NB4 (cell line): Measurements from ENCODE around the gene UCHL1.

Experiments used
- CTCF ChIP-seq: IDR thresholded peaks from one replicate; pipeline ENCODE4 v1.5.1; 2012; ENCODE audit warnings: low read depth, low read length
- POLR2A ChIP-seq: IDR thresholded peaks from 2 replicates; pipeline ENCODE4 v1.6.1; 2011; ENCODE audit warnings: mild to moderate bottlenecking; ENCODE audit not compliant: insufficient read length; ENCODE audit errors: extremely low read depth

GRCh38 chr4:41257257-41257901 lies 651 bp downstream of the UCHL1 start:
- TF ChIP-seq POLR2A (no peak), CTCF (no peak)
